AG10803 (cell line): ENCODE measurements around the gene CCND1.
"Not testable (repeated sequence)": the region's sequence is repeated elsewhere in the genome, so short reads cannot be mapped to it uniquely, and the experiment has no call there.

Experiments used
- DNase-seq: peaks from one replicate; pipeline ENCODE4 v3.0.0; 2010; ENCODE audit warnings: low read depth
- H3K4me3 ChIP-seq: 2 replicates; pipeline ENCODE4 v1.5.1; 2011; ENCODE audit warnings: mild to moderate bottlenecking, low read length, control low read depth
- CTCF ChIP-seq: conservative IDR thresholded peaks from 2 replicates; pipeline ENCODE4 v1.5.1; 2011; ENCODE audit warnings: mild to moderate bottlenecking, low read length, control low read depth, inconsistent platforms

The CCND1 gene

GRCh38 chr11:69689484-69690319 is 48.7 kb downstream of the CCND1 start:
- no peak for DNase-seq
- no peak overlapping the region for H3K4me3 ChIP-seq
- TF ChIP-seq CTCF, result no peak

GRCh38 chr11:69691463-69691862 is 50.5 kb downstream of the CCND1 start:
- no peak for TF ChIP-seq CTCF
- H3K4me3 ChIP-seq, result no peak overlapping the region
- peak; percentile 48 for DNase-seq

GRCh38 chr11:69692422-69692821 is 51.5 kb downstream of the CCND1 start:
- no peak overlapping the region for H3K4me3 ChIP-seq
- DNase-seq, result no peak
- TF ChIP-seq CTCF, result no peak

DNA sequence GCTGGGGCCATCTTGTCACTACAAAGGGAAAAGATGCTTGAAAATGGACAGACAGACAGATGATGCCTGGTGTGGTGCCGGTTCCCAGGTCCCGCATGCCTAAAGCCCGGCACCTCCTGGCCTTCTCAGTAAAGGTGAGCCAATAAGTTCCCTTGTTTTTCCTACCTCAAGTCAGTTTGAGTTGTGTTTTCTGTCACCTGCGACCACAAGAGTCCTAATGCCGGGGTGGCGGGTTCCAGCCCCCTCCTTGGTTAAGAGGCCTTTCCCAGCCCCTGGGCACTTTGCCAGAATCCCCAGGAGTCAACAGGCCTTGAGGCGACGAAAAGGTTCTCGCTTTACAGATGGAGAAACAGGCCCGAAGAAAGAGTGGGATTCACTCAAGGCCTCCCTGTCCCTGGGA is 53.8 kb downstream of the CCND1 start:
- no peak for TF ChIP-seq CTCF
- DNase-seq, result no peak
- H3K4me3 ChIP-seq, result no peak overlapping the region

DNA sequence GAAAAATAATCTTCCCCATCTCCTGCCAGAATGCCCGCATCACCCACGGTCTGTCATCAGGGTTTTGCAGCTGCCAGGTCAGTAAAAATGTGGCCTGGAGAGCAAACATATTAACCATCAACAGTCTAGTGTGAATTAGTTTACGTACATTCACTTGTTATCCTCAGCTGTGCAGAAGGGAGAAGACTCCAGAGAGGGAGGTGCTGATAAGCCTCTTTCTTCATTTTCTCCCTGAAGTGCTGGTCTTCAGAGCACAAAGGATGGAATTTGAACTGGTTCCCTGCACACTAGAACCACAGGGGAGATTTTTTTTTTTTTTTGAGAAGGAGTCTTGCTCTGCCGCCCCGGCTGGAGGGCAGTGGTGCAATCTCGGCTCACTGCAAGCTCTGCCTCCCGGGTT is 54.6 kb downstream of the CCND1 start:
- TF ChIP-seq CTCF, result no peak
- no peak overlapping the region for H3K4me3 ChIP-seq
- no peak for DNase-seq

DNA sequence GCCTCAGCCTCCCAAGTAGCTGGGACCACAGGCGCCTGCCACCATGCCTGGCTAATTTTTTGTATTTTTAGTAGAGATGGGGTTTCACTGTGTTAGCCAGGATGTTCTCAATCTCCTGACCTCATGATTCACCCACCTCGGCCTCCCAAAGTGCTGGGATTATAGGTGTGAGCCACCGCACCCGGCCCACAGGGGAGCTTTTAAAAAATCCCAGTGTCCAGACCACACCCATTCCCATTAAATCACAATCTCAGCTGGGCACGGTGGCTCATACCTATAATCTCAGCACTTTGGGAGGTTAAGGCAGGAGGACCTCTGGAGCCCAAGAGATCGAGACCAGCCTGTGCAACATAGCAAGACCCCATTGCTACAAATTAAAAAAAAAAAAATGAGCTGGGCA is 55.0 kb downstream of the CCND1 start:
- not testable (repeated sequence) for DNase-seq, H3K4me3 ChIP-seq

- no peak for TF ChIP-seq CTCF
- no peak overlapping the region for H3K4me3 ChIP-seq
- DNase-seq, result no peak
These were observed 56.0 kb downstream of the CCND1 start for GRCh38 chr11:69696749-69697468.
